CD14-positive monocyte (primary cell): Measurements from ENCODE around the gene LMO3. TPM values are rescaled to one million over a fixed set of nuclear protein-coding genes. Genes with fewer than 3 reads are reported as not detected.

Experiments
- DNase-seq, 3 donors: peaks; one replicate each; pipeline ENCODE4 v3.0.0-alpha.2; 2011 to 2022
- H2AFZ ChIP-seq: 2 replicates; pipeline ENCODE4 v1.6.0; 2012; ENCODE audit warnings: mild to moderate bottlenecking, low read depth, low read length, inconsistent platforms; ENCODE audit not compliant: insufficient read depth, poor library complexity, severe bottlenecking
- H3K27ac ChIP-seq, 2 donors: 1 replicate in 1 of 2; 2 replicates in 1 of 2; pipeline ENCODE4 v1.5.1; 2012 to 2013; ENCODE audit warnings: low read length in 2 of 2, control low read depth in 1 of 2, inconsistent platforms in 1 of 2, low read depth in 1 of 2, mild to moderate bottlenecking in 1 of 2
- H3K27me3 ChIP-seq, 2 donors: one replicate each; pipeline versions ENCODE4 v1.6.0 to v1.6.1; 2011 to 2013; ENCODE audit warnings: low read length in 2 of 2; ENCODE audit not compliant: control insufficient read depth in 2 of 2, insufficient read depth in 2 of 2
- H3K36me3 ChIP-seq, 2 donors: replicated peaks in 1 of 2; 1 replicate in 1 of 2; 2 replicates in 1 of 2; pipeline versions ENCODE4 v1.5.1 to v1.6.1; 2012 to 2013; ENCODE audit warnings: low read length in 2 of 2, control low read depth in 1 of 2, inconsistent platforms in 1 of 2, mild to moderate bottlenecking in 1 of 2; ENCODE audit not compliant: insufficient read depth in 2 of 2, control insufficient read depth in 1 of 2
- H3K4me1 ChIP-seq, 2 donors: 1 replicate in 1 of 2; 2 replicates in 1 of 2; pipeline versions ENCODE4 v1.5.1 to v1.6.1; 2012 to 2013; ENCODE audit warnings: low read length in 2 of 2, control low read depth in 1 of 2, inconsistent platforms in 1 of 2, mild to moderate bottlenecking in 1 of 2, moderate library complexity in 1 of 2; ENCODE audit not compliant: insufficient read depth in 2 of 2, control insufficient read depth in 1 of 2
- H3K4me2 ChIP-seq: replicated peaks from 2 replicates; pipeline ENCODE3; 2012; ENCODE audit warnings: low read length, moderate library complexity, mild to moderate bottlenecking; ENCODE audit not compliant: poor library complexity, severe bottlenecking; ENCODE audit errors: extremely low read depth
- H3K4me3 ChIP-seq, 3 experiments: fragments of 200-600 bp in 1 of 3; sonication (generic) in 1 of 3; replicated peaks in 1 of 3; 1 replicate in 2 of 3; 2 replicates in 1 of 3; pipeline ENCODE4 v1.5.1; 2011 to 2013; ENCODE audit warnings: low read length in 3 of 3, mild to moderate bottlenecking in 3 of 3, control low read depth in 2 of 3, low read depth in 2 of 3, inconsistent platforms in 1 of 3, moderate library complexity in 1 of 3
- H3K79me2 ChIP-seq: 2 replicates; pipeline ENCODE4 v1.6.0; 2012; ENCODE audit warnings: mild to moderate bottlenecking, control low read depth, inconsistent platforms, low read length, moderate library complexity; ENCODE audit not compliant: insufficient read depth
- H3K9ac ChIP-seq: 2 replicates; pipeline ENCODE4 v1.6.0; 2017; ENCODE audit warnings: low read length, mild to moderate bottlenecking; ENCODE audit not compliant: insufficient read depth, poor library complexity, severe bottlenecking
- H3K9me3 ChIP-seq, 2 donors: replicated peaks in 1 of 2; 1 replicate in 1 of 2; 2 replicates in 1 of 2; pipeline versions ENCODE4 v1.5.1 to v1.6.1; 2012 to 2013; ENCODE audit warnings: low read length in 2 of 2, control low read depth in 1 of 2; ENCODE audit not compliant: control insufficient read depth in 1 of 2, insufficient read depth in 1 of 2
- H4K20me1 ChIP-seq: 2 replicates; pipeline ENCODE4 v1.6.0; 2012; ENCODE audit warnings: mild to moderate bottlenecking, low read length, control low read depth, moderate library complexity; ENCODE audit not compliant: insufficient read depth
- H3K27ac Mint-ChIP-seq, 7 donors: one replicate each; pipeline ENCODE4 v1.8.0; 2020; ENCODE audit warnings: mild to moderate bottlenecking in 7 of 7, mixed read lengths in 7 of 7, moderate library complexity in 6 of 7, inconsistent platforms in 2 of 7
- H3K27me3 Mint-ChIP-seq, 3 donors: one replicate each; pipeline ENCODE4 v1.8.0; 2021 to 2022; ENCODE audit warnings: low read depth in 3 of 3, mild to moderate bottlenecking in 3 of 3, mixed read lengths in 3 of 3, moderate library complexity in 3 of 3, inconsistent platforms in 1 of 3
- H3K36me3 Mint-ChIP-seq, 2 donors: one replicate each; pipeline ENCODE4 v1.8.0; 2020; ENCODE audit warnings: mixed read lengths in 2 of 2, inconsistent platforms in 1 of 2, mild to moderate bottlenecking in 1 of 2
- H3K4me1 Mint-ChIP-seq: one replicate; pipeline ENCODE4 v1.8.0; 2020; ENCODE audit warnings: mild to moderate bottlenecking, mixed read lengths
- H3K4me3 Mint-ChIP-seq, 2 donors: one replicate each; pipeline ENCODE4 v1.8.0; 2020; ENCODE audit warnings: mild to moderate bottlenecking in 2 of 2, mixed read lengths in 2 of 2, moderate library complexity in 1 of 2
- H3K9me3 Mint-ChIP-seq, 7 donors: one replicate each; pipeline ENCODE4 v1.8.0; 2020 to 2022; ENCODE audit warnings: mixed read lengths in 7 of 7, mild to moderate bottlenecking in 6 of 7, moderate library complexity in 6 of 7, inconsistent platforms in 2 of 7
- WGBS: methylation state at CpG from one replicate; pipeline ENCODE4 v1.1.5; 2013; ENCODE audit warnings: missing lambda C conversion rate; ENCODE audit not compliant: insufficient coverage; 5-methylcytosine and 5-hydroxymethylcytosine counted together
- intact Hi-C, 2 donors: fragments of 100-400 bp; cut with micrococcal nuclease; formaldehyde crosslinking; loops; one replicate each; pipeline versions ENCODE4 v1.15.0 to v1.15.1; 2023
- polyA plus RNA-seq, 3 donors: library from polyadenylated mRNA; depleted of rRNA in 1 of 3; unstranded in 2 of 3; stranded (reverse) in 1 of 3; fragments of 300-500 nt in 2 of 3; fragments of >200 nt in 1 of 3; fragmentation: Illumina TruSeq in 2 of 3; gene quantifications; 1 replicate in 2 of 3; 2 replicates in 1 of 3; pipeline ENCODE4 v1.2.3, GENCODE V29; 2012 to 2021
- TF ChIP-seq, protein P1 (sequence below): fragments of 200-600 bp; IDR thresholded peaks from one replicate; pipeline ENCODE4 v1.8.0; 2022; ENCODE audit warnings: antibody characterized with exemption, mild to moderate bottlenecking

LMO3 gene
- polyA plus RNA-seq, 3 donors = not detected

DNA sequence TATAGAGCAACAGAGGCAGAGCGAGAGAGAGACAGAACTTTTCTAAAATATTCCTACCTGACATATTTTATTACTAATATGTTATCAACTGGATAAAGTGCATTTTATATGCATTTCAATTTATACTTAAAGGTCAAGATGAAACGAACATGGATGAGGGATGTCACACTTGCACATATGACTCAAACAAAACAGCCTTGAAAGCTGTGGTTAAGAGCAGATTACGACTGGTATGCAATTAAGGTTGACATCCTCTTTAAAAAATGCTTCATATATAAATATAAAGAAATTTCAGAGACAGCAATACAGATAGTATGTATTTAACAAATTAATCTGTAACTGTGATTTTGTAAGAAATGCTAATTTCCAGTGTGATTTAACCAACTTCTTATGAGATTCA lies 52.5 kb downstream of the LMO3 start:
- H3K4me2 ChIP-seq = no peak overlapping the region
- TF ChIP-seq, protein P1, sequence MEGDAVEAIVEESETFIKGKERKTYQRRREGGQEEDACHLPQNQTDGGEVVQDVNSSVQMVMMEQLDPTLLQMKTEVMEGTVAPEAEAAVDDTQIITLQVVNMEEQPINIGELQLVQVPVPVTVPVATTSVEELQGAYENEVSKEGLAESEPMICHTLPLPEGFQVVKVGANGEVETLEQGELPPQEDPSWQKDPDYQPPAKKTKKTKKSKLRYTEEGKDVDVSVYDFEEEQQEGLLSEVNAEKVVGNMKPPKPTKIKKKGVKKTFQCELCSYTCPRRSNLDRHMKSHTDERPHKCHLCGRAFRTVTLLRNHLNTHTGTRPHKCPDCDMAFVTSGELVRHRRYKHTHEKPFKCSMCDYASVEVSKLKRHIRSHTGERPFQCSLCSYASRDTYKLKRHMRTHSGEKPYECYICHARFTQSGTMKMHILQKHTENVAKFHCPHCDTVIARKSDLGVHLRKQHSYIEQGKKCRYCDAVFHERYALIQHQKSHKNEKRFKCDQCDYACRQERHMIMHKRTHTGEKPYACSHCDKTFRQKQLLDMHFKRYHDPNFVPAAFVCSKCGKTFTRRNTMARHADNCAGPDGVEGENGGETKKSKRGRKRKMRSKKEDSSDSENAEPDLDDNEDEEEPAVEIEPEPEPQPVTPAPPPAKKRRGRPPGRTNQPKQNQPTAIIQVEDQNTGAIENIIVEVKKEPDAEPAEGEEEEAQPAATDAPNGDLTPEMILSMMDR = no peak
- no peaks in the 10 kb centered on the region for H3K79me2 ChIP-seq
- H3K9ac ChIP-seq = no peak overlapping the region
- no peaks in the 10 kb centered on the region for H3K36me3 Mint-ChIP-seq
- DNase-seq = no peak
- H2AFZ ChIP-seq = no peak overlapping the region
- no peak overlapping the region for H3K4me3 Mint-ChIP-seq
- no peaks in the 10 kb centered on the region for H3K27me3 ChIP-seq
- no peak overlapping the region for H3K27ac Mint-ChIP-seq
- no peaks in the 10 kb centered on the region for H3K36me3 ChIP-seq
- no peaks in the 10 kb centered on the region for H3K9me3 ChIP-seq
- no peaks in the 10 kb centered on the region for H3K4me1 Mint-ChIP-seq
- no peaks in the 10 kb centered on the region for H3K4me1 ChIP-seq
- no peak overlapping the region for H3K4me3 ChIP-seq
- peaks cover 0 to 2% (median 0%) of the 10 kb centered on the region in 7 donors for H3K9me3 Mint-ChIP-seq
- H4K20me1 ChIP-seq = no peaks in the 10 kb centered on the region
- intact Hi-C loops = no loop called here
- peaks cover 3 to 4% (median 3%) of the 10 kb centered on the region in 3 donors for H3K27me3 Mint-ChIP-seq
- no CpG with 5 or more reads among the region's 3 CpGs for WGBS
- no peak overlapping the region for H3K27ac ChIP-seq

DNA sequence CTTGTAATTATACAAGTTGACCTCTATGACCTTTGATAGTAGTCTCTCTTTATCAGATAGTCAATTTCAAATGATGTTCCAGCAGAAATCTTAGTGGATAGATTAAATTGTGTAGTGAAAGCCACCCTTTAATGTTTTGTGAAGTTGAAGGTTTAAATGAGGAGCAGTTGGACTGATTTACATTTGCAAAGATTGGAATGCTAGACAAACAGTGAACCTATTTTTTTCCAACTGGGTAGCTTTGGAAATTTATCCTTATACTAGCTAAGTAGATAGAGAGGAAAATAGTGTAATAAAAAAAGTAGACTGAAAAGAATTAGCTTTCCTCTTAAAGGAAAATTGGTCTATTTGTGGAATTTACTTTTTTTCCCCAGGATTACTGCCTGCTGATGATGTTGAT lies 53.7 kb downstream of the LMO3 start:
- H3K36me3 ChIP-seq = no peaks in the 10 kb centered on the region
- H3K4me1 ChIP-seq = no peaks in the 10 kb centered on the region
- H3K4me2 ChIP-seq = no peak overlapping the region
- H3K4me1 Mint-ChIP-seq = no peaks in the 10 kb centered on the region
- H3K9ac ChIP-seq = no peak overlapping the region
- H3K9me3 Mint-ChIP-seq = peaks cover 0 to 2% (median 0%) of the 10 kb centered on the region in 7 donors
- H3K27me3 ChIP-seq = no peaks in the 10 kb centered on the region
- intact Hi-C loops = no loop called here
- no peak overlapping the region for H3K4me3 Mint-ChIP-seq
- H3K36me3 Mint-ChIP-seq = no peaks in the 10 kb centered on the region
- no peaks in the 10 kb centered on the region for H3K9me3 ChIP-seq
- H4K20me1 ChIP-seq = no peaks in the 10 kb centered on the region
- no peak overlapping the region for H2AFZ ChIP-seq
- TF ChIP-seq, protein P1 = no peak
- no peak for DNase-seq
- H3K79me2 ChIP-seq = no peaks in the 10 kb centered on the region
- no peak overlapping the region for H3K27ac Mint-ChIP-seq
- H3K27me3 Mint-ChIP-seq = peaks cover 3 to 4% (median 3%) of the 10 kb centered on the region in 3 donors
- H3K27ac ChIP-seq = no peak overlapping the region
- no peak overlapping the region for H3K4me3 ChIP-seq
